SK-N-SH (cell line): Measurements from ENCODE around the gene CCL7.

ENCODE experiments used
- EP300 ChIP-seq, 2 experiments: IDR thresholded peaks; 2 replicates each; pipeline versions ENCODE4 v1.4.0 to v1.6.1; 2012; ENCODE audit warnings: borderline replicate concordance in 1 of 2, low read depth in 1 of 2, low read length in 1 of 2
- TF ChIP-seq, protein P1 (sequence below): fragments of 200-600 bp; sonication (generic); IDR thresholded peaks from 2 replicates; pipeline ENCODE4 v1.6.1; 2017; ENCODE audit warnings: antibody characterized with exemption, mild to moderate bottlenecking, moderate library complexity

DNA sequence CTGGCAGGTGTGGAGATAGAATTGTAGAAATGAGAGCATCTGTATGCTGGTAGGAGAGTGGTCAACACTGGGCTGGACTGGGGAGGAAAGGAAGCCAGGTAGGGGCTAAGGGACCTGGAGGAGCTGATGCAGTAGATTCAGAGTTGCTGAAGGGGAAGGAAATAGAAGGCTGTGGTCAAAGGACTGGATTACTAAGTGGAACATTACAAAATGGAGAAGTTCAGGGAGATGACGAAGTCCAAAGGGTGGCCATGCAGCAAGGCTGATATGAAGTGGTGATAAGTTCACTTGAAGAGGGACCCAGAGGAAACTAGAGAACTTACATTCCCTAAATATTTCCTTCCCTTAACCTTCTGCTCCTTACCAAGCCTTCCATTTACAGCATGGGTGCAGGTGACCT lies 23.6 kb upstream of the CCL7 start:
- no peak for TF ChIP-seq EP300 (IDR thresholded peaks at IDR 0.05; ENCODE audit: borderline replicate concordance in 1 of 2, low read depth in 1 of 2, low read length in 1 of 2)
- TF ChIP-seq, protein P1, sequence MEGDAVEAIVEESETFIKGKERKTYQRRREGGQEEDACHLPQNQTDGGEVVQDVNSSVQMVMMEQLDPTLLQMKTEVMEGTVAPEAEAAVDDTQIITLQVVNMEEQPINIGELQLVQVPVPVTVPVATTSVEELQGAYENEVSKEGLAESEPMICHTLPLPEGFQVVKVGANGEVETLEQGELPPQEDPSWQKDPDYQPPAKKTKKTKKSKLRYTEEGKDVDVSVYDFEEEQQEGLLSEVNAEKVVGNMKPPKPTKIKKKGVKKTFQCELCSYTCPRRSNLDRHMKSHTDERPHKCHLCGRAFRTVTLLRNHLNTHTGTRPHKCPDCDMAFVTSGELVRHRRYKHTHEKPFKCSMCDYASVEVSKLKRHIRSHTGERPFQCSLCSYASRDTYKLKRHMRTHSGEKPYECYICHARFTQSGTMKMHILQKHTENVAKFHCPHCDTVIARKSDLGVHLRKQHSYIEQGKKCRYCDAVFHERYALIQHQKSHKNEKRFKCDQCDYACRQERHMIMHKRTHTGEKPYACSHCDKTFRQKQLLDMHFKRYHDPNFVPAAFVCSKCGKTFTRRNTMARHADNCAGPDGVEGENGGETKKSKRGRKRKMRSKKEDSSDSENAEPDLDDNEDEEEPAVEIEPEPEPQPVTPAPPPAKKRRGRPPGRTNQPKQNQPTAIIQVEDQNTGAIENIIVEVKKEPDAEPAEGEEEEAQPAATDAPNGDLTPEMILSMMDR: no peak
